Nephron progenitor cell (in vitro differentiated cells): Measurements from ENCODE around the gene MAMDC2.

Experiments
- DNase-seq: peaks from one replicate; pipeline ENCODE4 v3.0.0; 2021
- H3K27ac Mint-ChIP-seq: 2 replicates; pipeline ENCODE4 v1.8.0; 2021; ENCODE audit warnings: mild to moderate bottlenecking, moderate library complexity, mixed read lengths
- H3K27me3 Mint-ChIP-seq: 2 replicates; pipeline ENCODE4 v1.8.0; 2021; ENCODE audit warnings: mild to moderate bottlenecking, low read depth, mixed read lengths; ENCODE audit not compliant: poor library complexity
- H3K36me3 Mint-ChIP-seq: 2 replicates; pipeline ENCODE4 v1.8.0; 2021; ENCODE audit warnings: low read depth, mixed read lengths
- H3K4me1 Mint-ChIP-seq: 2 replicates; pipeline ENCODE4 v1.8.0; 2021; ENCODE audit warnings: mixed read lengths
- H3K4me3 Mint-ChIP-seq: 2 replicates; pipeline ENCODE4 v1.8.0; 2021; ENCODE audit warnings: mild to moderate bottlenecking, moderate library complexity, mixed read lengths
- H3K9me3 Mint-ChIP-seq: 2 replicates; pipeline ENCODE4 v1.8.0; 2021; ENCODE audit warnings: mild to moderate bottlenecking, moderate library complexity, mixed read lengths
- CTCF ChIP-seq: fragments of 200-600 bp; sonication (generic); IDR thresholded peaks from 2 replicates; pipeline ENCODE4 v1.5.0; 2021; ENCODE audit warnings: antibody characterized with exemption

MAMDC2 gene

GRCh38 chr9:70083429-70083828 lies 39.8 kb downstream of the MAMDC2 start:
- Mint-ChIP-seq H3K27ac (no peak overlapping the region), H3K27me3 (peaks cover 3% of the 10 kb centered on the region), H3K4me1 (peaks cover 19% of the 10 kb centered on the region), H3K4me3 (no peak overlapping the region), H3K36me3 (no peaks in the 10 kb centered on the region), H3K9me3 (no peaks in the 10 kb centered on the region)
- no peak for TF ChIP-seq CTCF
- DNase-seq, result no peak

- no peak overlapping the region for H3K4me3 Mint-ChIP-seq
- no peak for TF ChIP-seq CTCF
- H3K36me3 Mint-ChIP-seq, result no peaks in the 10 kb centered on the region
- peak; percentile 46 for DNase-seq
- peaks cover 12% of the 10 kb centered on the region for H3K4me1 Mint-ChIP-seq
- H3K27ac Mint-ChIP-seq, result no peak overlapping the region
- H3K27me3 Mint-ChIP-seq, result no peaks in the 10 kb centered on the region
- H3K9me3 Mint-ChIP-seq, result no peaks in the 10 kb centered on the region
Observed at GRCh38 chr9:70085241-70085640, 41.6 kb downstream of the MAMDC2 start.

GRCh38 chr9:70091103-70091502 lies 47.5 kb downstream of the MAMDC2 start:
- H3K27me3 Mint-ChIP-seq, result no peaks in the 10 kb centered on the region
- no peaks in the 10 kb centered on the region for H3K9me3 Mint-ChIP-seq
- H3K36me3 Mint-ChIP-seq, result no peaks in the 10 kb centered on the region
- no peak for DNase-seq
- H3K27ac Mint-ChIP-seq, result no peak overlapping the region
- no peak overlapping the region for H3K4me3 Mint-ChIP-seq
- H3K4me1 Mint-ChIP-seq, result no peaks in the 10 kb centered on the region
- no peak for TF ChIP-seq CTCF

- no peaks in the 10 kb centered on the region for H3K27me3 Mint-ChIP-seq
- no peak overlapping the region for H3K4me3 Mint-ChIP-seq
- no peak for DNase-seq
- H3K36me3 Mint-ChIP-seq, result no peaks in the 10 kb centered on the region
- H3K9me3 Mint-ChIP-seq, result no peaks in the 10 kb centered on the region
- no peak for TF ChIP-seq CTCF
- no peaks in the 10 kb centered on the region for H3K4me1 Mint-ChIP-seq
- no peak overlapping the region for H3K27ac Mint-ChIP-seq
Observed at GRCh38 chr9:70091572-70091971, 47.9 kb downstream of the MAMDC2 start.

GRCh38 chr9:70092190-70092589 lies 48.5 kb downstream of the MAMDC2 start:
- Mint-ChIP-seq H3K4me1 (no peaks in the 10 kb centered on the region), H3K27me3 (no peaks in the 10 kb centered on the region), H3K27ac (no peak overlapping the region), H3K9me3 (no peaks in the 10 kb centered on the region), H3K4me3 (no peak overlapping the region), H3K36me3 (no peaks in the 10 kb centered on the region)
- no peak for TF ChIP-seq CTCF
- no peak for DNase-seq

DNA sequence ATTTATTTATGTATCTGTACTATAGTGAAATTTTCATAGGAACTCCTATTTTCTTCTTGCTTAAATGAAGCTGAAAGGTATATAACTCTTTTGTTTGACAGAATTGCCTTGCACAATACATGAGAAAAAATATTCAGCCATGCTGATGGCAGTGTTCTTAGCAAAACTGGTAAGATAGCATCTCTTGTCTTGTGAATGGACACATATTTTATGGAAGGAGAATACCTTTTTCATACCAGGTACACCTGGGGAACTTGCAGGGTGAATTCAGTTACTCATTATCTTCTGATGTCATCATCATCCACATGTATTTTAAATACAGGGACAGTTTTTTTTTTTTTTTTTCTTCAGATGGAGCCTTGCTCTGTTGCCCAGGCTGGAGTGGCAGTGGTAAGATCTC lies 49.4 kb downstream of the MAMDC2 start:
- H3K9me3 Mint-ChIP-seq, result no peaks in the 10 kb centered on the region

More for the DNA sequence above, 49.4 kb downstream of the MAMDC2 start:
- Mint-ChIP-seq H3K4me1 (no peaks in the 10 kb centered on the region), H3K4me3 (no peak overlapping the region), H3K27me3 (no peaks in the 10 kb centered on the region), H3K27ac (no peak overlapping the region), H3K36me3 (no peaks in the 10 kb centered on the region)
- DNase-seq, result no peak
- no peak for TF ChIP-seq CTCF
